IMR-90 (cell line): ENCODE data around the gene IL1RAP. TPM values are rescaled to one million over a fixed set of nuclear protein-coding genes. Genes with fewer than 3 reads are reported as not detected.

Experiments used
- ATAC-seq: fragments of 200-7000 bp; cut with Tn5 transposase; 2 replicates; pipeline ENCODE4 v1.9.1; 2020; ENCODE audit warnings: low read depth, mild to moderate bottlenecking, moderate library complexity
- BruUV-seq: library from RNA; stranded (reverse); fragments of 400-500 nt; replicated peaks from 2 replicates; lab custom pipeline; 2021; lab: Mats Ljungman, UMichigan
- CTCF ChIA-PET: fragments of 300-600 bp; formaldehyde crosslinking; extraction: SDS; loops from one replicate; lab custom pipeline; 2021; ENCODE audit warnings: antibody characterized with exemption; lab: Yijun Ruan, JAX
- POLR2A ChIA-PET: fragments of 300-600 bp; sonication (Branson Sonifier 250); formaldehyde crosslinking; loops from one replicate; lab custom pipeline; 2022; ENCODE audit warnings: antibody characterized with exemption; ENCODE audit not compliant: unreplicated experiment; lab: Charles Lee
- DNase-seq: peaks from one replicate; pipeline ENCODE4 v3.0.0; 2013
- H2AFZ ChIP-seq: replicated peaks from 2 replicates; pipeline ENCODE3; 2013; ENCODE audit warnings: low read length, mild to moderate bottlenecking; ENCODE audit not compliant: poor library complexity
- H2AK5ac ChIP-seq: 2 replicates; pipeline ENCODE4 v1.6.1; 2013; ENCODE audit warnings: low read depth, low read length, inconsistent platforms
- H2AK9ac ChIP-seq: replicated peaks from 2 replicates; pipeline ENCODE3; 2013; ENCODE audit warnings: mild to moderate bottlenecking, low read depth, low read length, moderate library complexity; ENCODE audit not compliant: poor library complexity
- H2BK120ac ChIP-seq: 2 replicates; pipeline ENCODE4 v1.6.1; 2013; ENCODE audit warnings: low read depth, low read length, inconsistent platforms
- H2BK15ac ChIP-seq: 3 replicates; pipeline ENCODE4 v1.6.1; 2013; ENCODE audit warnings: low read depth, low read length, inconsistent platforms
- H2BK20ac ChIP-seq: 2 replicates; pipeline ENCODE4 v1.6.1; 2013; ENCODE audit warnings: low read depth, mild to moderate bottlenecking, inconsistent platforms, low read length, moderate library complexity
- H2BK5ac ChIP-seq: 2 replicates; pipeline ENCODE4 v1.6.1; 2013; ENCODE audit warnings: mild to moderate bottlenecking, low read depth, low read length, inconsistent platforms; ENCODE audit not compliant: poor library complexity, severe bottlenecking
- H3K14ac ChIP-seq: replicated peaks from 2 replicates; pipeline ENCODE4 v1.6.1; 2013; ENCODE audit warnings: low read depth, low read length, inconsistent platforms
- H3K18ac ChIP-seq: 2 replicates; pipeline ENCODE4 v1.6.1; 2013; ENCODE audit warnings: low read depth, low read length, control low read depth
- H3K23ac ChIP-seq: 2 replicates; pipeline ENCODE4 v1.6.1; 2013; ENCODE audit warnings: low read depth, low read length, inconsistent platforms
- H3K27ac ChIP-seq: 2 replicates; pipeline ENCODE4 v1.5.1; 2013; ENCODE audit warnings: mild to moderate bottlenecking, control low read depth, low read length; ENCODE audit not compliant: insufficient read depth
- H3K27me3 ChIP-seq: 2 replicates; pipeline ENCODE4 v1.6.1; 2013; ENCODE audit warnings: low read length; ENCODE audit not compliant: control insufficient read depth, insufficient read depth
- H3K36me3 ChIP-seq: 2 replicates; pipeline ENCODE4 v1.6.1; 2013; ENCODE audit warnings: low read length, mixed read lengths; ENCODE audit not compliant: control insufficient read depth, insufficient read depth
- H3K4ac ChIP-seq: 2 replicates; pipeline ENCODE4 v1.6.1; 2013; ENCODE audit warnings: low read depth, low read length, inconsistent platforms
- H3K4me1 ChIP-seq: 2 replicates; pipeline ENCODE4 v1.6.1; 2013; ENCODE audit warnings: low read length, mixed read lengths; ENCODE audit not compliant: control insufficient read depth, insufficient read depth
- H3K4me2 ChIP-seq: 2 replicates; pipeline ENCODE4 v1.6.1; 2013; ENCODE audit warnings: low read depth, mild to moderate bottlenecking, control low read depth, low read length, moderate library complexity
- H3K4me3 ChIP-seq: 2 replicates; pipeline ENCODE4 v1.5.1; 2013; ENCODE audit warnings: low read depth, mild to moderate bottlenecking, control low read depth, low read length, moderate library complexity; ENCODE audit not compliant: insufficient read depth
- H3K56ac ChIP-seq: 2 replicates; pipeline ENCODE4 v1.6.1; 2013; ENCODE audit warnings: low read length, inconsistent platforms; ENCODE audit not compliant: insufficient read depth; ENCODE audit errors: extremely low read depth
- H3K79me1 ChIP-seq, 2 experiments: 2 replicates each; pipeline ENCODE4 v1.6.1; 2013; ENCODE audit warnings: low read length in 2 of 2, inconsistent platforms in 1 of 2, low read depth in 1 of 2
- H3K9ac ChIP-seq: 2 replicates; pipeline ENCODE4 v1.6.1; 2013; ENCODE audit warnings: low read depth, low read length, control low read depth
- H3K9me1 ChIP-seq: 2 replicates; pipeline ENCODE4 v1.6.1; 2013; ENCODE audit warnings: low read length, inconsistent platforms; ENCODE audit not compliant: insufficient read depth
- H3K9me3 ChIP-seq: 2 replicates; pipeline ENCODE4 v1.6.1; 2013; ENCODE audit warnings: low read length; ENCODE audit not compliant: control insufficient read depth, insufficient read depth
- H4K20me1 ChIP-seq: 2 replicates; pipeline ENCODE4 v1.6.1; 2013; ENCODE audit warnings: low read length, inconsistent platforms; ENCODE audit not compliant: insufficient read depth
- H4K5ac ChIP-seq: 2 replicates; pipeline ENCODE4 v1.6.1; 2013; ENCODE audit warnings: mild to moderate bottlenecking, low read depth, low read length, control low read depth
- H4K8ac ChIP-seq, 2 experiments: 2 replicates each; pipeline ENCODE4 v1.6.1; 2013; ENCODE audit warnings: low read depth in 2 of 2, low read length in 2 of 2, control low read depth in 1 of 2, inconsistent platforms in 1 of 2
- H4K91ac ChIP-seq: 2 replicates; pipeline ENCODE4 v1.6.1; 2013; ENCODE audit warnings: low read depth, low read length, inconsistent platforms; ENCODE audit not compliant: insufficient read depth
- BHLHE40 ChIP-seq: fragments of 150-350 bp; IDR thresholded peaks from 2 replicates; pipeline ENCODE4 v1.6.1; 2016; ENCODE audit warnings: mild to moderate bottlenecking, low read depth, low read length
- CHD1 ChIP-seq: IDR thresholded peaks from 2 replicates; pipeline ENCODE4 v1.6.1; 2012; ENCODE audit warnings: low read depth, low read length, improper control_type of control experiment
- CTCF ChIP-seq: conservative IDR thresholded peaks from 2 replicates; pipeline ENCODE4 v1.5.1; 2012; ENCODE audit warnings: mild to moderate bottlenecking, low read depth, low read length, improper control_type of control experiment
- ELK1 ChIP-seq: fragments of 150-350 bp; IDR thresholded peaks from 2 replicates; pipeline ENCODE4 v1.6.1; 2016; ENCODE audit warnings: low read depth, mild to moderate bottlenecking, low read length, moderate library complexity, borderline replicate concordance
- FOS ChIP-seq: fragments of 150-350 bp; IDR thresholded peaks from 2 replicates; pipeline ENCODE4 v1.6.1; 2016; ENCODE audit warnings: low read depth, low read length
- MAZ ChIP-seq: IDR thresholded peaks from 2 replicates; pipeline ENCODE4 v1.6.1; 2012; ENCODE audit warnings: low read depth, mild to moderate bottlenecking, low read length, improper control_type of control experiment, moderate library complexity, borderline replicate concordance
- MXI1 ChIP-seq: IDR thresholded peaks from 2 replicates; pipeline ENCODE4 v1.6.1; 2012; ENCODE audit warnings: low read depth, mild to moderate bottlenecking, low read length, moderate library complexity, borderline replicate concordance
- NFE2L2 ChIP-seq: fragments of 150-350 bp; IDR thresholded peaks from 2 replicates; pipeline ENCODE4 v1.6.1; 2016; ENCODE audit warnings: low read depth, mild to moderate bottlenecking, low read length
- POLR2A ChIP-seq: IDR thresholded peaks from 2 replicates; pipeline ENCODE4 v1.6.1; 2012; ENCODE audit warnings: mild to moderate bottlenecking, low read depth, low read length
- RAD21 ChIP-seq: IDR thresholded peaks from 2 replicates; pipeline ENCODE4 v1.6.1; 2012; ENCODE audit warnings: low read length, improper control_type of control experiment
- RCOR1 ChIP-seq: IDR thresholded peaks from 2 replicates; pipeline ENCODE4 v1.6.1; 2012; ENCODE audit warnings: mild to moderate bottlenecking, low read length, improper control_type of control experiment; ENCODE audit not compliant: insufficient replicate concordance
- RFX5 ChIP-seq: IDR thresholded peaks from 2 replicates; pipeline ENCODE4 v1.8.0; 2012; ENCODE audit warnings: low read depth, mild to moderate bottlenecking, low read length, moderate library complexity
- SMC3 ChIP-seq: fragments of 150-350 bp; IDR thresholded peaks from 2 replicates; pipeline ENCODE4 v1.6.1; 2016; ENCODE audit warnings: low read depth, mild to moderate bottlenecking, antibody characterized with exemption, low read length, moderate library complexity
- WGBS, 2 experiments: methylation state at CpG; one replicate each; pipeline versions ENCODE4 v1.1.5 to v1.1.7; 2013; ENCODE audit warnings: missing lambda C conversion rate in 2 of 2; ENCODE audit not compliant: insufficient read length in 1 of 2; ENCODE audit errors: extremely low coverage in 2 of 2; 5-methylcytosine and 5-hydroxymethylcytosine counted together
- dilution Hi-C: fragments of 300-500 bp; cut with HindIII; formaldehyde crosslinking; loops from one replicate; pipeline ENCODE4 v1.14.3; 2018; ENCODE audit warnings: low sequenced_read_pairs; ENCODE audit not compliant: unreplicated experiment
- in situ Hi-C: fragments of 300-500 bp; cut with MboI; formaldehyde crosslinking; loops from 3 replicates; pipeline ENCODE4 v1.14.3; 2019; ENCODE audit warnings: low sequenced_read_pairs, inconsistent platforms, mixed read lengths
- intact Hi-C: fragments of 100-400 bp; cut with micrococcal nuclease; formaldehyde crosslinking; loops from 2 replicates; pipeline ENCODE4 v1.10.0; 2022
- polyA plus RNA-seq, 3 experiments: library from polyadenylated mRNA; depleted of rRNA; stranded (reverse); fragments of >200 nt; gene quantifications; 2 replicates each; pipeline ENCODE4 v1.2.3, GENCODE V29; 2012; ENCODE audit warnings: low replicate concordance in 1 of 3
- total RNA-seq: library from RNA; depleted of rRNA; stranded (reverse); fragments of >200 nt; gene quantifications from 2 replicates; pipeline ENCODE4 v1.2.3, GENCODE V29; 2012
- TF ChIP-seq, protein P1 (sequence below): fragments of 150-350 bp; IDR thresholded peaks from 2 replicates; pipeline ENCODE4 v1.6.1; 2017; ENCODE audit warnings: mild to moderate bottlenecking, antibody characterized with exemption, low read length, low read depth

Gene IL1RAP
- total and polyA plus RNA-seq, 2 of the 4 experiments (the other 2 are of a cell fraction): 8.3 to 11.3 TPM

- no peaks in the 10 kb centered on the region for H3K79me1 ChIP-seq
- intact Hi-C loops: no loop called here
- CTCF ChIA-PET: no interaction called here
- no peak for TF ChIP-seq RAD21
- no peak for TF ChIP-seq FOS
- no peak for TF ChIP-seq BHLHE40
- no peak for TF ChIP-seq NFE2L2
- no peak for TF ChIP-seq CHD1
- TF ChIP-seq MXI1: no peak
- TF ChIP-seq, protein P1, sequence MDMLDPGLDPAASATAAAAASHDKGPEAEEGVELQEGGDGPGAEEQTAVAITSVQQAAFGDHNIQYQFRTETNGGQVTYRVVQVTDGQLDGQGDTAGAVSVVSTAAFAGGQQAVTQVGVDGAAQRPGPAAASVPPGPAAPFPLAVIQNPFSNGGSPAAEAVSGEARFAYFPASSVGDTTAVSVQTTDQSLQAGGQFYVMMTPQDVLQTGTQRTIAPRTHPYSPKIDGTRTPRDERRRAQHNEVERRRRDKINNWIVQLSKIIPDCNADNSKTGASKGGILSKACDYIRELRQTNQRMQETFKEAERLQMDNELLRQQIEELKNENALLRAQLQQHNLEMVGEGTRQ: no peak
- no peak for TF ChIP-seq RFX5
- no peak for TF ChIP-seq RCOR1
- TF ChIP-seq SMC3: no peak
- no peak for TF ChIP-seq ELK1
- TF ChIP-seq MAZ: no peak
- no peak for TF ChIP-seq CTCF
- TF ChIP-seq POLR2A: no peak
- H3K4me1 ChIP-seq: no peaks in the 10 kb centered on the region
- no peak overlapping the region for H3K14ac ChIP-seq
- WGBS, 2 experiments: 80% methylated on average over 1 of the region's 2 CpGs; no CpG with 5 or more reads in 1 of the 2 experiments
- ATAC-seq (no peak), DNase-seq (no peak)
- H2BK5ac ChIP-seq: no peak overlapping the region
- H4K20me1 ChIP-seq: no peaks in the 10 kb centered on the region
- no peak overlapping the region for H2BK15ac ChIP-seq
- dilution Hi-C loops: no loop called here
- H3K23ac ChIP-seq: no peak overlapping the region
- H3K36me3 ChIP-seq: peaks cover 1% of the 10 kb centered on the region; the same call in 1 of the 2 replicates
- in situ Hi-C loops: no loop called here
- H3K4ac ChIP-seq: no peak overlapping the region
- no peaks in the 10 kb centered on the region for H3K9me3 ChIP-seq
- H4K91ac ChIP-seq: no peak overlapping the region
- BruUV-seq: no TSS peak
- no peak overlapping the region for H3K9ac ChIP-seq
- H3K4me3 ChIP-seq: no peak overlapping the region
- no peak overlapping the region for H2BK120ac ChIP-seq
- H2BK20ac ChIP-seq: no peak overlapping the region
- no peaks in the 10 kb centered on the region for H3K27me3 ChIP-seq
- POLR2A ChIA-PET: no interaction called here
- no peak overlapping the region for H2AFZ ChIP-seq
- H2AK5ac ChIP-seq: no peak overlapping the region
- no peak overlapping the region for H3K27ac ChIP-seq
- no peak overlapping the region for H3K4me2 ChIP-seq
- H3K9me1 ChIP-seq: 0 out of 2 replicates have a peak, but pooled peaks cover 3% of the 10 kb centered on the region
- H4K8ac ChIP-seq: no peak overlapping the region
- H2AK9ac ChIP-seq: no peak overlapping the region
- no peak overlapping the region for H4K5ac ChIP-seq
- H3K56ac ChIP-seq: no peak overlapping the region
- no peak overlapping the region for H3K18ac ChIP-seq
These were observed 133.1 kb downstream of the IL1RAP start for GRCh38 chr3:190646996-190647395.
